Lower leg skin (tissue), 4 donors: ENCODE results near the gene MPST. TPM values are rescaled to one million over a fixed set of nuclear protein-coding genes. Genes with fewer than 3 reads are reported as not detected.

Source experiments
- DNase-seq, 2 donors: peaks; one replicate each; pipeline ENCODE4 v3.0.0-alpha.2; 2019; ENCODE audit warnings: low spot score in 2 of 2
- H3K4me3 ChIP-seq: fragments of 200-600 bp; sonication (generic); 2 replicates; pipeline ENCODE4 v1.5.1; 2017; ENCODE audit warnings: mild to moderate bottlenecking, low read depth; ENCODE audit not compliant: poor library complexity, severe bottlenecking
- POLR2A ChIP-seq, 2 donors: fragments of 450-650 bp; IDR thresholded peaks; one replicate each; pipeline ENCODE4 v1.6.1; 2016 to 2017; ENCODE audit warnings: antibody characterized with exemption in 2 of 2, mild to moderate bottlenecking in 1 of 2, moderate library complexity in 1 of 2
- WGBS, 2 donors: methylation state at CpG; one replicate each; pipeline ENCODE4 v1.1.5; 2018; 5-methylcytosine and 5-hydroxymethylcytosine counted together
- intact Hi-C: fragments of 100-400 bp; cut with DNase I; formaldehyde crosslinking; loops from one replicate; pipeline ENCODE4 v1.15.0; 2023; ENCODE audit warnings: low total_unique reads
- total RNA-seq, 4 donors: library from RNA; depleted of rRNA; stranded (reverse); fragments of >200 nt; gene quantifications; one replicate each; pipeline ENCODE4 v1.1.0, GENCODE V29; 2016
- TF ChIP-seq, protein P1 (sequence below), 3 donors: fragments of 450-650 bp; IDR thresholded peaks; one replicate each; pipeline ENCODE4 v1.5.1; 2016; ENCODE audit warnings: antibody characterized with exemption in 3 of 3, mild to moderate bottlenecking in 3 of 3, moderate library complexity in 2 of 3

The MPST gene
- total RNA-seq, 4 donors from 2014 or later, result 225 to 336 (median 276) TPM

DNA sequence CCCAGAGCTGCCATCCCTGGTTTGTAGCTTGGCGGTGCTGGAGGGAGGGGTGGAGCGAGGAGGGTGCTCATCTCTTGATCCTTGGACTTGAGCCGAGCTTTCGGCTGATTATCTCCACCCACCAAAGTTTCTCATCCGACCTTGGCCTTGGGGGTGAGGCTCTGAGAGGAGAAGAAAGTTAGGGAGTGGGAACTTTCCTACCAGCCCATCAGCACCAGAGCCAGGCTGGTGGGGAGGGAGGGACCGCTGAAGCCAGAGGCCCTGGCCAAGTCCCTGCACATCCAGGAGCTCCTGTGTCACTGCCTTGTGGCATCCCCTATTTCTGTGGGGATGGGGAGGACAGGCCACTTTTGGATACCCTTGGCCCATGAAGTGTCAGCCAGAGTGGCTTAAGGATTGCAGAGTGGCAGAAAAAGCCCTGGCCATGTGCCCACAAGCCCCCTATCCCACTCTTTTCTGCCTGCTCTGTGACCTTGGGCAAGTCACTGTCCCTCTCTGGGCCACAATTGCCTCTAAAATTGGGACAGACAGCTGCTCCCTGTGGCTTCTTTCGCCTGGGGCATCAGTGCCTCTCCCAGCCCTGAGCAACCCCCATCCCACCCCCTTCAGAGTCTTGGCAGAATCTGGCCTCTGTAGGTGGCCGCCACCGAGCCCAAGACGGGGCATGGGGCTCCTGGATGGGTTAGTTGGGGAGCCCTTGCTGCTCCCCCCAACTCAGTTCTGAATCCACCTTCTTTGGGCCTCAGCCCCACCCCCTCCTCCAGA lies 42.3 kb downstream of the MPST start:
- 72 to 78% methylated on average over 9 to 10 of the region's 10 CpGs for WGBS, 2 donors
- intact Hi-C loops, result no loop called here
- no peak for DNase-seq
- no peak for TF ChIP-seq POLR2A (IDR thresholded peaks at IDR 0.05)
- TF ChIP-seq, protein P1, sequence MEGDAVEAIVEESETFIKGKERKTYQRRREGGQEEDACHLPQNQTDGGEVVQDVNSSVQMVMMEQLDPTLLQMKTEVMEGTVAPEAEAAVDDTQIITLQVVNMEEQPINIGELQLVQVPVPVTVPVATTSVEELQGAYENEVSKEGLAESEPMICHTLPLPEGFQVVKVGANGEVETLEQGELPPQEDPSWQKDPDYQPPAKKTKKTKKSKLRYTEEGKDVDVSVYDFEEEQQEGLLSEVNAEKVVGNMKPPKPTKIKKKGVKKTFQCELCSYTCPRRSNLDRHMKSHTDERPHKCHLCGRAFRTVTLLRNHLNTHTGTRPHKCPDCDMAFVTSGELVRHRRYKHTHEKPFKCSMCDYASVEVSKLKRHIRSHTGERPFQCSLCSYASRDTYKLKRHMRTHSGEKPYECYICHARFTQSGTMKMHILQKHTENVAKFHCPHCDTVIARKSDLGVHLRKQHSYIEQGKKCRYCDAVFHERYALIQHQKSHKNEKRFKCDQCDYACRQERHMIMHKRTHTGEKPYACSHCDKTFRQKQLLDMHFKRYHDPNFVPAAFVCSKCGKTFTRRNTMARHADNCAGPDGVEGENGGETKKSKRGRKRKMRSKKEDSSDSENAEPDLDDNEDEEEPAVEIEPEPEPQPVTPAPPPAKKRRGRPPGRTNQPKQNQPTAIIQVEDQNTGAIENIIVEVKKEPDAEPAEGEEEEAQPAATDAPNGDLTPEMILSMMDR (IDR thresholded peaks at IDR 0.05), result no peak
- no peak overlapping the region for H3K4me3 ChIP-seq

DNA sequence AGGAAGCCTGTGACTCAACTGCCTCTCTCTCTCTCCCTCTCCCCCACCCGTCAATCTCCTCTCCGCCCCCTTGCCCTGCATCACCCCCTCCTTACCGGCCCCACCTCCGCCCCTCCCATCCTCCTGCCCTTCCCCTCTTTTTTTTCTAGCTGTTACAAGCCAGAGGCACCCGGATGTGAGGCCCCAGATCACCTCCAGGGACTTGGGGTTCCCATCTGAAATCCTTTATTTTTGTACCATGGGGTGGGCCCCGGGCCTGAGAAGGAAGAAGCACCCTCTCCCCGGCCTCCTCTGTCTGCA lies 42.8 kb downstream of the MPST start:
- TF ChIP-seq POLR2A (IDR thresholded peaks at IDR 0.05), result no peak
- TF ChIP-seq, protein P1 (IDR thresholded peaks at IDR 0.05), result no peak
- WGBS, 2 donors, result 47 to 59% methylated on average over 7 of the region's 7 CpGs
- H3K4me3 ChIP-seq, result no peak overlapping the region
- intact Hi-C loops, result no loop called here
- DNase-seq, result no peak

DNA sequence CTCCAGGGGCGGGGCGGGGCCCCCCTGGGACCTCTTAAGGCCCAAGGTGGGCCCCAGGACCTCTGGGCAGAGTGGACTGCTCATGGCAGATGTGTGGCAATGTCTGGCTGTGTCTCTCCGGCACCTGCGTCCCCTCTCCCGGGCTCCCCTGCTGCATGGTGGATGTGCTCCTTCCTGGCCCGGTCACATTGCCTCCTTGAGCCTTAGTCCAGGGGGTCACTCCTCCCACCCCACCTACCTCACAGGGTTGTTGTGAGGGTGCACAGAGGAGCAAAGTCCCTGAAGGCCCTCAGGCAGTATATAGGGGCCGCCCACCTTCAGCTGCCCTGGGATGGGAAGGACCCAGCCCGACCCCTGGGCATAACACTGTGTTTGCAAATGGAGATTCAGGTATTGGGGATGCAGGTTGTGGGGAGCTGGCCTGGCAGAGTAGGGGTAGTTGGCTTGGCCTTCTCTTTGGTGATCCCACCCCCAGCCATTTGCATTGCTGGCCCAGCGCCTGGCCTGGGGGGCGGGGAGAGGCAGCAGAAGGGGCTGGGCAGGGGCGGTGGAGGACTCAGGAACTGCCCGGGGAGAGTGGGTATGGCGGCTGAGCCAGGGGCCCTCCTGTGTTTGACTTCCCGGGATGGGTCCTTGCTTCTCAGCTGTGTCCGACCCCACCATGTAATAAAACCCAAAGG lies 43.3 kb downstream of the MPST start:
- H3K4me3 ChIP-seq, result no peak overlapping the region
- 78 to 81% methylated on average over 9 to 15 of the region's 15 CpGs for WGBS, 2 donors
- DNase-seq, result no peak
- intact Hi-C loops, result no loop called here
- TF ChIP-seq, protein P1 (IDR thresholded peaks at IDR 0.05), result no peak
- TF ChIP-seq POLR2A (IDR thresholded peaks at IDR 0.05), result no peak

DNA sequence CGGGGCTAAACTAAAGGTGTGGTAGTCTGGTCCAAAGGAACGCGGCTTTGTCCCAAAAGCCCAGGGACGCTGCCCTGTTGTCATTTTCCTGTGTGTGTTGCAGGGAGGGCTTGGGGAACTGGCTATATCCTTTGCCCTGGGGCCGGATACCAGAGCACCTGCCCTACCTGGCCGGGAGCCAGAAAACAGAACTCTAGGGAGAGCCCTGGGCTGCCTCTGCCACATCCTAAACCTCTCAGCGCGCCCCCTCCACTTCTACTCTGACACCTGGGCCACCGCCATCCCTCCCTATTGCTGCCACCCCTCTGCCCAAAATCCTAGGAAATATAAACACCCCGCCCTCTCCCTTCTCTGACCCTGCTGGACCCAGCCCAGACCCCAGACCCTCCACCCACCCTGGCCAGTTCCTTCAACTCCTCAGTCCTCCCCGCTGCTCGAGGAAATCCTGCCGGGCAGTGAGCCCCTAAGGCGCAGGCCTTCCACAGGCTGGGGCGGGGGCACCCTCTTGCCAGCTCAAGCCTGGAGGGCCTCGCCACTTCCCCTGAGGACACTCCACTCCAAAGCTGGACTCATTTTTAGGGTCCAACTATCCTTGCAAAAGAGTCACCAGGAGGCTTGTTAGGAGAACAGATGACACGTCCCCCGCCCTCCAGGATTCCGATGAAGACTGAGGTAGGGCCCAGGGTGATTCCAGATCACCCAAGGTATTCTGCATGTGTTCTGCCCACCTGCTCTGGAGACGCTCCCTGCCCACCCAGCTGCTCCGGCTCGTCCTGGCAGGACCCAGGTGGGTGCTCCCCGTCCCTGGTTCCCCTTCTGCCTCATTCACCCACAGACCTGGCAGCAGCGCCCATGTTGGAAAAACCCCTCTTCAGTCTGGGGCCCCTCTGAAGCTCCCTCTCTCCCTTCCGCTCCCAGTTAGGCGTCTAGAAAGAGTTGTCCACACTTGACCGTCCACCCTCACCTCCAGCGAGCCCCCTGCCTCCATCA lies 44.2 kb downstream of the MPST start:
- no peak for DNase-seq
- no peak for TF ChIP-seq POLR2A (IDR thresholded peaks at IDR 0.05)
- TF ChIP-seq, protein P1 (IDR thresholded peaks at IDR 0.05), result no peak
- intact Hi-C loops, result no loop called here
- 85 to 86% methylated on average over 26 to 28 of the region's 28 CpGs for WGBS, 2 donors
- H3K4me3 ChIP-seq, result no peak overlapping the region

DNA sequence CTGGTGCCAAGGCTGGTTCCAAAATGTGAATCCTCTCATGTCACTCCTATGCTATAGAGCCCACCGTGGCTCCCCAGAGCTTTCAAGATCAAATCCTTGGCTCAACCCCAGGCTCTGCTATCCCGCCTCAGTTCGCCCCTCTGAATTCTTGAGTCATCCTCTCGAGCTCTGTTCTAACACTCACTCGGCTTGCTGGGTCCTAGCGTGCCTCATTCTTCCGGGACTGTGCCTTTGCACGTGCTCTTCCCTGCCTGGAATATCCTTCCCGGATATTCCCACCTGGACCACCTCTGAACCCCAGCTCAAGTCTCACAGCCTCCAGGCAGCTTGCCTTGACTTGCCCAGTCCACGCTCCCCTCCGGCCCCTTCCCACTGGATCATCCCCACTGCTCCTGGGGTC lies 45.0 kb downstream of the MPST start:
- WGBS, 2 donors, result 85 to 86% methylated on average over 11 of the region's 11 CpGs

More for the DNA sequence above, 45.0 kb downstream of the MPST start:
- DNase-seq, result no peak
- H3K4me3 ChIP-seq, result no peak overlapping the region
- intact Hi-C loops, result no loop called here
- TF ChIP-seq, protein P1 (IDR thresholded peaks at IDR 0.05), result no peak
- TF ChIP-seq POLR2A (IDR thresholded peaks at IDR 0.05), result no peak
